ENCODE data around the gene B3GALT5.

DNA sequence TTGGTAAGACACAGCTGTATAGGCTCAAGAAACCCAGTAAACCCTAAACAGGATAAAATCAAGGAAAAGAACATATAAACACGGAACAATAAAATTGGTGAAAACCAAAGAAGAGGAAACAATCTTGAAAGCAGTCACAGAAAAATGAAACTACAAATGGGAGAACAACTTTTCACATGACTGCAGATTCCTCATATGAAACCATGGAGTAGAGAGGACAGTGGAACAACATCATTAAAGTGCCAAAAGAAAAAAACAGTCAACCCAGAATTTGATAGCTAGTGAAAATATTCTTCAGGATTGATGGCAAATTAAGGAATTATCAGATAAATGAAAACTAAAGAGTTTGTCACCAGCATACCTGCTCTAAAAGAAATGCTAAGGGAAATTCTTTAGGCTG, 23.9 kb upstream of the B3GALT5 start:
- TF ChIP-seq, protein P1, sequence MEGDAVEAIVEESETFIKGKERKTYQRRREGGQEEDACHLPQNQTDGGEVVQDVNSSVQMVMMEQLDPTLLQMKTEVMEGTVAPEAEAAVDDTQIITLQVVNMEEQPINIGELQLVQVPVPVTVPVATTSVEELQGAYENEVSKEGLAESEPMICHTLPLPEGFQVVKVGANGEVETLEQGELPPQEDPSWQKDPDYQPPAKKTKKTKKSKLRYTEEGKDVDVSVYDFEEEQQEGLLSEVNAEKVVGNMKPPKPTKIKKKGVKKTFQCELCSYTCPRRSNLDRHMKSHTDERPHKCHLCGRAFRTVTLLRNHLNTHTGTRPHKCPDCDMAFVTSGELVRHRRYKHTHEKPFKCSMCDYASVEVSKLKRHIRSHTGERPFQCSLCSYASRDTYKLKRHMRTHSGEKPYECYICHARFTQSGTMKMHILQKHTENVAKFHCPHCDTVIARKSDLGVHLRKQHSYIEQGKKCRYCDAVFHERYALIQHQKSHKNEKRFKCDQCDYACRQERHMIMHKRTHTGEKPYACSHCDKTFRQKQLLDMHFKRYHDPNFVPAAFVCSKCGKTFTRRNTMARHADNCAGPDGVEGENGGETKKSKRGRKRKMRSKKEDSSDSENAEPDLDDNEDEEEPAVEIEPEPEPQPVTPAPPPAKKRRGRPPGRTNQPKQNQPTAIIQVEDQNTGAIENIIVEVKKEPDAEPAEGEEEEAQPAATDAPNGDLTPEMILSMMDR (IDR thresholded peaks at IDR 0.05 in 8 of 11, conservative IDR thresholded peaks at IDR 0.05 in 3 of 11): no peak
- TF ChIP-seq POLR2AphosphoS5 (IDR thresholded peaks at IDR 0.05) (no peak), POLR2A (IDR thresholded peaks at IDR 0.05) (no peak)

All from spleen (tissue), 7 donors.